Glomerular visceral epithelial cell (primary cell): ENCODE results near the gene SPINK9.
A peak's percentile ranks its signal among the peaks of the same experiment; 100 is the strongest.

ENCODE experiments used
- DNase-seq: peaks from one replicate; pipeline ENCODE4 v3.0.0-alpha.2; 2016; ENCODE audit errors: extremely low spot score

Gene SPINK9

DNA sequence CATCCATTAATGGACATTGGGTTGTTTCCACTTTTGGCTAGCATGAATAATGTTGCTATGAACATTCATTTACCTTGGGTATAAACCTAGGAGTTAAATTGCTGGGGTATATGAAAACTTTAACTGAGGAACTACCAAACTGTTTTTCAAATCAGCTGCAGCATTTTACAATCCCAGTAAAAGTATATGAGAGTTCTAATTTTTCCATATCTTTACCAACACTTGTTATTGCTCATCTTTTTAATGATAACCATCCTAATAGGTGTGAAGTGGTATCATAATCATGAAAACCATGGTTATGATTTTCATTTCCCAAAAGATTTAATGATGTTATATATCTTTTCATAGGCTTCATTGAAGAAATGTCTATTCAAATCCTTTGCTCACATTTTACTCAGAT is 32.9 kb downstream of the SPINK9 start:
- no peak for DNase-seq

DNA sequence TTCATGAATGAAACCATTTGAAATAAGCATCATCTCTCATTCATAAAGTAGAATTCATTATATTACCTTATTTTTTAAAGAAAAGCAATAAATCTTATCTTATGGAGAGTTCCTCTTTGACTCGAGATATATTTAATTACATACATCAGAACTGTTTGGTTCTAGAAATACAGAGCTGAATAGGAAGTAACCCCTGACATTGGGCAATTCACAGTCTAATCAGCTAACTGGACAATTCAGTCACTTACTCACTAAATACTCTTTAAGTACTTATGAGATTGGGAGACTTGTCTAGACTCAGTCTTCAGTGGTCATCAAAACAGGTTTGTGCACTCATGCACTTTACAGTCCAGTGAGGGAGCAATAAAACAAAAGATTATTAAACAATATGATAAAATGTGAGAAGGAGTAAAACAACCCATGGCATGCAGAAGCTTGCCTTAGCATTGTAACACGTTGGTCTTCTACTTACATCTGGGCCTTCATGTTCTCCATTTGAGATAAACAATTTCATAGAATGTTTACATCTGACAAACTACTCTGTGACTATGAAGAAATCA is 36.9 kb downstream of the SPINK9 start:
- DNase-seq = no peak

DNA sequence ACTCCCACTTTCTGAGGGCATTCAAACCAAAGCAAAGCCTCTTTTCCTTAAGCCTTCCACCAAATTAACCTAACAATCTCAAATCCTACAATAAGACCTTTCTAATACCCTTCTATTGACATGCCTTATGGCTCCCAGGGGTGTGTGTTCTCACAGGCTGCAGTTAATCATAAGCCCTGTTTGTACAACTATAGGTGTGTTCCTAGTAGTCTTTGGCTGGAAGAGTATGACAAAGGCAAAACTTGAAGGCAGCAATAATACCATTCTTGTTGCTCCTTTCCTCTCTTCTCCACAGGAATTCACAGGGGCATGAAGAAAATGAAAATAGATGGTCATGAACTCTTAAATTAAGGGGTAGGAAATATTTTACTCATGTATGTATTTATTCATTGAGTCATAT is 37.5 kb downstream of the SPINK9 start:
- DNase-seq = no peak

DNA sequence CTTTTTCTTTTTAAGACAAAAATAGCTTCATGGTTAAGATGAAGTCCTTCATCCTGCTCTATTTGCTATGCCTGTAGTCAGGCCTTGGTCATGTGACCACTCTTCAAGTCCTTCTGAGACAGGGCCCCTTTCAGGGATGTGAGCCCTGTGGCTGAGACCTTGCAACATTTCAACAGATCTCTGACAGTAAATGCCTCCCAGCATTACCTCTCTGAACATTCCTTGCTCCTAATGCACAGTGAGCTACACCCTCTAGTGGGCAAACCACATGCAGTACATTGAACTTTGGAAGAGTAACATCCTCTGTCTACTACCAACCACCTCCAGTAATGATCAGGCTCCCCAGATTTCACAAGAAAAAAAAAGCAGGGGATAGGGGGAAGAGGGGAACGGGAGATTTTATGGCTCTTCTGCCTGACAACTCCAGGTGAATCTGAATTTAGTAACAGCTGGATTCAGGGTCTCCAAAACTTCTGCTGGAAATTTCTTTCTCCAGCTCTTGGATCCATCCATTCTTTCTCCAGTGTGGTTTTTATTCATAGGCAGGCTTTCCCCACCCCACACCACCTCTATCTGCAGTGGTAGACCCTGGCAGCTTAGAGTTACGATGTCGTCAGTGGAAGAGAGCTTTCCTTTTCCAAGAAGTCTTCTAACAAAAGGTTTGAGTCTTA is 39.5 kb downstream of the SPINK9 start:
- peak; percentile 50 for DNase-seq

DNA sequence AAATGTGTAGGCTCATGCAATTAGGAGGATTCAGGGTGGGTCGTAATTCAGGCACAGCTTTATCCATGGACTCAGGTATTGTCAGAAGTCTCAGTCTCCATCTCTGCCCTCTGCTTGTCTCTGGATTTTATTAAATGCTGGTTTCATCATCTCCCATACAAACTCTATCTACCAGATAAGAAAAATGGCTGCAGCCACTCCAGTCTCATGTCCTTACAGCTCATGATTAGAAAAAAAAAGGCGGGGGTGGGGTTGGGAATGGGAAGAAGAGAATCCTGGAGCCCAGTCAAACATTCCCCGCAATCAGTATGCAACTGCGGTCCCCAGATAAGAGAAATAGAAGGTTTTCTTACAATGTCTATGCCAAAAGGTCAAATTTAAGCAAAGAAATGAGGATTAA is 40.8 kb downstream of the SPINK9 start:
- DNase-seq = no peak

DNA sequence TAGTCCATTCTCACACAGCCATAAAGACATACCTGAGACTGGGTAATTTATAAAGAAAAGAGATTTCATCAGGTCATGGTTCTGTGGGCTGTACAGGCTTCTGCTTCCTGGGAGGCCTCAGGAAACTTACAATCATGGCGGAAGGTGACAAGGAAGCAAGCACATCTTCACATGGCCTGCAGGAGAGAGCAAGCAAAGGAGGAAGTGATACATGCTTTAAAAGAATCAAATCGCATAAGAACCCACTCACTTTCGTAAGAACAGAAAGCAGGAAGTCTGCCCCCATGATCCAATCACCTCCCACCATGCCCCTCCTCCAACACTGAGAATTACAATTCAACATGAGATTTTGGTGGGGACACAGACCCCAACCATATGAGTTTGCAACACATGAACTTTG is 43.3 kb downstream of the SPINK9 start:
- no peak for DNase-seq

DNA sequence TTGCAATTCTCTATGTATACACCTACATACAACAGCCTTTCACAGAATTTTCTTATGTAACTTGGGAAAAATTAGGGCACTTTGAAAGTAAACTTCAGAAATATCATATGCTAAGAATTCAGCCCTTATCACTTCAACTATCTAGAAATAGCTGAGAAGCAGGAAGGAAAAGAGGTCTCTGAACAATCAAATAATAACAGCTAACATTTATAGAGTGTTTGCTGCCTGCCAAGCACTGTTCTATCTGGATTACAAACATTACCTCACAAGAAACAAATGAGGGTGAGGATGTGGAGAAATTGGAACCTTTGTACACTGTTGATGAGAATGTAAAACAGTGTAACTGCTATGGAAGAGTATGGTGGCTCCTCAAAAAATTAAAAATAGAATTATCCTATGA is 44.0 kb downstream of the SPINK9 start:
- no peak for DNase-seq

DNA sequence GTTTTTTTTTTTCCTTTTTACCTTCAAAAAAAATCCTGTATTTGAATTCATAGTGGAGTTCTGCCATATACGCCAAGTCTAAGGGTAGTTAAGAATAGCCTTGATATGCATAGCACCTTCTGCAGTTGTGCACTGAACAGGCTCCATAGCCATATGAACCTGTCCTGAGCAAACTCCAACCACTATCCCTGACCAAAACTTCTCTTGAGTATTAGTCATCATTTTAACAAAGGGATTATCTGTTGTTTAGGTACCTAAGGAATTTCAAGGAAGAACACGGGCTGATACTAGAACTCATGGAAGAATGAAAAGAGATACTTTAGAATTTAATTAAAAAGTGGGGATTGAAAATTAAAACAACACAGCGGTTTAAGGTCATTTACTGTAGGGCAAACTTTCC is 46.5 kb downstream of the SPINK9 start:
- DNase-seq = no peak

DNA sequence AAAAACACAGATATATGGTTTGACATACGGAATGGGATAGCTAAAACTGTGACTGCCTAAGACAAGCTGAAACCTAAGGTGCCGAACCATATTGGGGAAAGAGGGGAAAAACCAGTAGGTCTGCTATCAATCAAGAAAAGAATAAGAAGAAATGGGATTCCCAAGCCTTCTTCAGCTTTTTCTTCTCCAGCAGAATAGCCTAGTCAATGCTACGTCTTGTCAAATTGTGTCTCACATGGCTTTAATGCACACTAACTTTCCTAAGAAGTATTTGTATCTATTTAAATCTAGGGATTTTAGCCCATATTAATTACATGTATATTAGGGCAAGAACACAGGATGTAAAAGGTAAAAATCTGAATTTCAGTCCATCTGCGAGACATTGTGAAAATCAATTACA is 47.6 kb downstream of the SPINK9 start:
- DNase-seq = no peak

DNA sequence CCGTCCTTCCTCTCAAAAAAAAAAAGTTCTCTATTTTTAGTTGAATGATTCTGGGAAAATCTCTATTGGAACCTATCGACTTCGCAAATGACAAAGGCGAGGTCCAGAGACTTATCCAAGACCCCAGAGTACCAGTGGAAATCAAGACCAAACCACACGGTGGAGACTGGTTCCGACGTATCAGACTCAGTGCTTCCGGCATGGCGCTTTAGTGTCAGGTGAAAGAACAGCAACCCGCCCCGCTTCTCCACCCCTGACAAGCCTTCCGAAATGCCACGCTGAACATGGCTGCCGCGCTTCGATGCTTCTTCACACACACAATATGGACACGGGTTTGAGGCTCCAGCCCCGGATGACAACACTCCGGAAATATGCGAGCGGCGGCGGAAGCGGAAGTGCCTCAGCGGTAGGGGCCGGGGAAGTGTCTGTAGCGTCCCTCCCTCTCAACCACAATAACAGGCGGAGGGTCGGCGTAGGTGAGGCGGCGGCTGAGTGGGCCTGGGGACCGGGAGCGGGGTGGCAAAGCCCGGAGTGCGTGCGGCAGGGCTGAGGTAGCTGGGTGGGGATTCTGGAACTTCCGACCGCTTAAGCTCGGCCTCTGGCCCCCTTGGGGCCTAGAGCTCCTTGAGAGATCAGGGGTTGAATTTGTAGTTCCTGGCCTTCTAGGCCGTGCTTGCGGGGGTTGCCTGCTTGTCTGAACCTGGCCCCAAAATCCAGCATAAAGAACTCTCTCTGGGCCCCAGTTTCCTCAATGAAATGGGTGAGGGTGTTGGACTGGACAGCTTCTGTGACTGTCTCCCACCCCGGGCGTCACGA is 48.4 kb downstream of the SPINK9 start, which contains the start of gene FBXO38:
Gene FBXO38, plus strand, starts transcription at position 395 of the 816 bp plus-strand sequence. CDS start 10,819 bp downstream, outside the sequence.
- DNase-seq = peak; percentile 98

DNA sequence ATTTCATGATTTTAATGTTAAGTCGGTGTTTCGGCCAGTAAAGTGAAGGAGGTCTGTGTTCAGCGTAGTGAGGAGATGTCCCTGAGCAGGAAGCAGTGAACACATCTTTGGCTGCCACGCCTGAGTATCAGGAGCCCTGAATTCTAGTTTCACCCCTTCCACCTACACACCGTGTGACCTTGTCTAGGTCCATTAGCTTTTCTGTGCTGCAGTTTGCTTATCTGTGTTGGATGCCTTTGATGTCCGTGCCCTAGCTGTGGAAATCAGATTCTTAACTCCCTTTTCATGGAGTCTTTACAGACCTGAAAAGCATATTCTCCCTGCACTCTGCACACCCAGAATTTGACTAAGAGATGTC is 49.0 kb downstream of the SPINK9 start:
- no peak for DNase-seq

DNA sequence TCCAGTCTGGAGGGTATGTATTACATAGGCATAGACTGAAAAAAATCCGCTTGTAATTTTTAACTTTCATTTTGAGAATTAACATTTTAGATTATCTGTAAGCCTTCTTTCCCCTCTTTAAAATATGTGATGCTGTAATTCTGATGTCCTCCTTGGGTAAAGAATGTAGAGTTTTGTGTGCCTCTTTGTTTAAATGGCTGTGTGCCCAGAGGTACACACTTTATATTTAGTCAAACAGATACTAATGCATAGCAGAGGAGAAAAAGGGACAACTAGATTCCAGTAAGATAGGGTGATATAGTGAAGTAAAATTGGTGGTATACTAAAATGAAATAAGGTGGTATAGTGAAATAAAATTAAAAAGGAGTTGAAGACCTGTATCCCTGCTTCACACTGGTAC is 49.7 kb downstream of the SPINK9 start:
- DNase-seq = no peak

DNA sequence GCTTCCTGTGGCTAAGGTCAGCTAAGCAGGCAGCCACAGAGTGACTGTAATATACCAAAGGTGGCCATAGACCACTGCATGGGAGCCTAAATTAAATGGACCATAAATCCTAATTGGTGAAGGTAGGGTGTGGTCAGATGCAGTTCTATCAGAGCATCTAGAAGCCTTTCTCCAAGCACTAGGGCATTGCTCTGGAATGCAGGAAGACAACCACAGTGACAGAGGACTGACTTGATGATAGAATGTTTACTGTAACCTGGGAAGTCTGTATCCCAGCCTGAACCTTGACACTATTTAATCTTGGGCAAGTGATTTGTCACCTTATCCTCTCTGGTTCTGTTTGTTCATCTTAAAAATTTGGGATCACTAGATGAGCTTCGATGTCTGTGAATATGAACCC is 50.7 kb downstream of the SPINK9 start:
- peak; percentile 55 for DNase-seq

DNA sequence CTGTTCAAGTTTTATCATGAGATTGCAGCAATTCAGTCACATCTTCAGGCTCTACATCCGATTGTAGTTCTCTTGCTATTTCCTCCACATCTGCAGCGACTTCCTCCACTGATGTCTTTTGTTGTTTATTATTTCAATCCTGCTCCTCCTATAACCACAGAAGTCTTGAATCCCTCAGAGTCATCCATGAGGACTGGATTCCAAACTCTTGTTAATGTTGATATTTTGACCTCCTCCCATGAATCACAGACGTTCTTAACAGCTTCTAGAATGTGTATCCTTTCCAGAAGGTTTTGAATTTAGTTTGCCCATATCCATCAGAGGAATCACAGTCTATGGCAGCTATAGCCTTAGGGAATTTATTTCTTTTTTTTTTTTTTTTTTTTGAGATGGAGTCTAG is 52.0 kb downstream of the SPINK9 start:
- DNase-seq = no peak

DNA sequence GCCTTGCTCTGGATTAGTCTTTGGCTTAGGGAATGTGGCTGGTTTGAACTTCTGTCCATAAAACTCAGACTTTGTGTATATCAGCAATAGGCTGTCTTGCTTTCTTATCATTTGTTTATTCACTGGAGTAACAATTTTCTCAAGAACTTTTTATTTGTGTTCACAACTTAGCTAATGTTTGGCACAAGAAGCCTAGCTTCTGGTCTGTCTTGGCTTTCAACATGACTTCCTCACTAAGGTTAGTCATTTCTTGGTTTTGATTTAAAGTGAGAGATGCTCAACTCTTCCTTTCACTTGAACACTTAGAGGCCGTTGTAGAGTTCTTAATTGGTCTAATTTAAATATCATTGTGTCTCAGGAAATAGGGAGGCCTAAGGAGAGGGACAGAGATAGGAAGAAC is 53.3 kb downstream of the SPINK9 start:
- DNase-seq = no peak
